Peyer's patch (tissue), 4 donors: ENCODE measurements around the gene RBM33.

Experiments used
- CTCF ChIP-seq, 6 experiments: fragments of 450-650 bp in 4 of 6; fragments of 200-600 bp in 2 of 6; sonication (generic) in 1 of 6; IDR thresholded peaks; one replicate each; pipeline ENCODE4 v1.5.1; 2017 to 2019; ENCODE audit warnings: antibody characterized with exemption in 6 of 6, mild to moderate bottlenecking in 3 of 6, moderate library complexity in 1 of 6
- POLR2A ChIP-seq, 2 donors: fragments of 450-650 bp; IDR thresholded peaks; one replicate each; pipeline ENCODE4 v1.5.1; 2017; ENCODE audit warnings: antibody characterized with exemption in 2 of 2, mild to moderate bottlenecking in 2 of 2, moderate library complexity in 2 of 2

DNA sequence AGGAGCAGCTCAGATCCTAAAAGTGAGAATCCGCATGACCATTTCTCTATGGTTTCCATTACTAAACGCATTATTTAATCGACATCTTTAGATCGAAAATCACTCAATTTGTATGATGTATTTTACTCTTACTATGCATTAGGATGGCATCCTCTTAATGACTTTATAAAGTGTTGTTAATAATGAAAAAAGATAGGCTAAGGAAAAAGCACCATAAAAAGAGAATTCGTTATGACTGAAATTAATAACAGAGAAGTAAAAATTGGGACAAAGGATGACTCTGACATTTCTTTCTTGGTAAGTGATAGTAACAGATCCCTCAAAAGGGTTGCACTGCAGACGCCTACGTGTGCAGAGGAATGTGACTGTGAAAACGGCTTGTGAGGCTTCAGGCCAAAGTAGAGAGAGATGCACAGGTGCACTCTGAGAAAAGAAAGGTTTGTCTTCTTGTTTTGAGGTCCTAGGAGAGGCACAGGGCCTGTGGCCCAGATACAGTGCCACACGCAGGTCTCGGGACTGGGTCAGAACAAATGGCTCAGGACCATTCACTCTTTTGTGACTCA lies 23.0 kb upstream of the RBM33 start:
- no peak for TF ChIP-seq CTCF (IDR thresholded peaks at IDR 0.05)
- TF ChIP-seq POLR2A (IDR thresholded peaks at IDR 0.05), result no peak
